ENCODE data around the gene GREB1L.

Gene GREB1L

DNA sequence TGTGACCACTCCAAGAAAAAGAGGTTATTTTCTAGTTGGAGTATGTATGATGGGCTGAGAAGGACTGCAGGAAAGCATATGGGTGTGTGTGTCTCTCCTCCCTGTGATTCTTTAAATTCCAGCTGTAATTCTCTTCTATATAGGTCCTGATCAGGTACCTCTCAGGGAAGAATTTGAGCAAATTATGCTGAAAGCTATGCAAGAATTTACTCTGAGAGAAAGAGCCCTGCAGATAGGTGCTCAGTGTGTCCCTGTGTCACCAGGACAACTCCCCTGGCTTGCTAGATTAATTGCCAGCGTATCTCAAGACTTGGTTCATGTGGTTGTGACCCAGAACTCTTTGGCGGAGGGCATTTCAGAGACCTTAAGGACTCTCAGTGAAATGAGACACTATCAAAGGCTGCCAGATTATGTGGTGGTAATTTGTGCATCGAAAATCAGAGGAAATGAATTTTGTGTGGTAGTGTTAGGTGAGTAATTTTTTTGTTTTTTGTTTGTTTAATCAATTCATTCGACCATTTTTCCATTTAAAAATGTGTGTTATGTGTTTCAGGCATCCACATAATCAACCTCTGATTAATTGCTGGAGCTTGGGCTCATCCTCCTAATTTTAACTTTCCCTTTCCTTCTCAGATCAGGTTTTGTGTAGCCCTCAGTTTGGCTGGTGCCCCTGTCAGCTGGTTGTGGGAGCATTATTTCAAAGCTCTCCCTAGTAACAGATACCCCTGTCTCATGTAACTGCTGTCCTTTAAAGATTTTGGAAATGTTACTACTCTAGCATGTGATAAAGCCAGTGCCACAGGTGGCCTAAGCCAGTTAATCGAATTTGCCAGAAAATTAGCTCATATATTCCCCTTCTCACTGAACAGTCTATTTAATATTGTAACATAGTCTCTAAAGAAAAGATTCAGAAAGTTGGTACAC, 207.6 kb downstream of the GREB1L start:
- no peak for DNase-seq (ENCODE audit: low spot score)

DNA sequence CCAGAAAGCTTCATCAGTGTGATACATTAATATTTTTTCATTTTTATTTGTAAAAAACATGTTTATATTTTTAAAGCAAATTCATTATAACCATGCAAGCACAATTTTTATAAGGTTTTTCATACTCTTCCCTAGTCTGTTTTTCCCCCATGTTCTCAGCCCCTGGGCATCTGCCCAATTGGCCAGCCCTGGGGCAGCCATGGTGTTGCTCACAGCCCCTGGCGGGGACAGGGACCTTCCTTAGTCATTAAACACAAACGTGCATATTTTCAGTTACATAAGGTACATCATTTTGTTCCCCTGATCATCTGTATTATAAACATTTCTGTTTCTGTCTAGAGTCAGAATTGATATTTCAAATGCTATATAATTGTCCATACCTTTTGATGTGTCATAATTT, 208.5 kb downstream of the GREB1L start:
- DNase-seq (ENCODE audit: low spot score), result no peak

DNA sequence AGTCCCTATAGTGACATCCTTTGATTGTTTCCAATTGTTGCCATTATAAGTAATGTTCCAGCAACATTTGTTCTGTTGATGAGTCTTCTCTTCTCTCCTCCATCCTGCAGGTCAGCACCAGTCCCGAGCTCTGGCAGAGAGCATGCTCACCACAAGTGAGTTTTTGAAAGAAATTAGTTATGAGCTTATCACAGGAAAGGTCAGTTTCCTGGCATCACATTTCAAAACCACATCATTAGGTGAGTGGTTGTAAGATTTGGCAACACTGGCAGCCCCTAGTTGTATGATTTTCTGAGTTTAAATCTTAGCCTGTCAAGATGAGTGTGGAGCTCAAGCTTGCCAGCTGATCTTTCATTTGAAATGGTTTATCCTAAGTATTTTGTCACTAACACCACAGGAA, 208.9 kb downstream of the GREB1L start:
- no peak for DNase-seq (ENCODE audit: low spot score)

DNA sequence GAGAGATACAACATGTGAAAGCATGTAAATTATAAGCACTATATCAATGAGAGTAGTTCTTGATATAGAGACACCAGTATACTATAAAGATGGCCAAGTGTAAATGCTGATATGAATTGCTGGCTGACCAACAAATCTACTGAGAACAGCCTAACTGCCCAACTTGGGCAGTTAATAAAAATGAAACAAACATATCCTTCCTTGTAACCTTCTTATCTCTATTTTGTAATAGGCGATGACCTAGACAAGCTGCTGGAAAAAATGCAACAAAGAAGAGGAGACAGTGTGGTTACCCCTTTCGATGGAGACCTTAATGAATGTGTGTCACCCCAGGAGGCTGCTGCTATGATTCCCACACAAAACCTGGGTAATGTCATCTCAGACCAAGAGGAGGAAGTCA, 209.8 kb downstream of the GREB1L start:
- no peak for DNase-seq (ENCODE audit: low spot score)

DNA sequence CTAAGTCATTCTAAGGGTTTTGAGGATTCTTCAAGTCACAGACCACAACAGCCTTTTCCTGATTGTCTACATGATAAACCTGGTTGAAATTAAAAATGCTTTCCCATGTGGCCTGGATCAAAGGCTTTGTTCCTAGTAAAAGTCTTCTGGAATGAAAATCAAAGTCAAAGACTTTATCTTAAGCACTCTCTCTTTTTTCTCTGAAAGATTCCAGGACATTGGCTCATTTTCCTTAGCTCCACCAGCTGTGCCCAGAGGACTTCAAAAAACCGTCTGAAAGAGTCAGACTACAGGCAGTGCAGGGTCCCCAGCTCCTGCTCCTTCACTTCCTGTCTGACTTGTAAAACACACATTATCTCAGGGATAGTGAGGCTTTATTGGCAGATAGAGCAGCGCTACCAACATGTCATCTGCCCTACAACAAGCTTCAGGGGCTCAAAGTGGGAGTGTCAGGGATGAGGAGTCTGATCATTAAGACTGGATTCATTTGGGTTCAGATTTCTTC, 210.3 kb downstream of the GREB1L start:
- no peak for DNase-seq (ENCODE audit: low spot score)

DNA sequence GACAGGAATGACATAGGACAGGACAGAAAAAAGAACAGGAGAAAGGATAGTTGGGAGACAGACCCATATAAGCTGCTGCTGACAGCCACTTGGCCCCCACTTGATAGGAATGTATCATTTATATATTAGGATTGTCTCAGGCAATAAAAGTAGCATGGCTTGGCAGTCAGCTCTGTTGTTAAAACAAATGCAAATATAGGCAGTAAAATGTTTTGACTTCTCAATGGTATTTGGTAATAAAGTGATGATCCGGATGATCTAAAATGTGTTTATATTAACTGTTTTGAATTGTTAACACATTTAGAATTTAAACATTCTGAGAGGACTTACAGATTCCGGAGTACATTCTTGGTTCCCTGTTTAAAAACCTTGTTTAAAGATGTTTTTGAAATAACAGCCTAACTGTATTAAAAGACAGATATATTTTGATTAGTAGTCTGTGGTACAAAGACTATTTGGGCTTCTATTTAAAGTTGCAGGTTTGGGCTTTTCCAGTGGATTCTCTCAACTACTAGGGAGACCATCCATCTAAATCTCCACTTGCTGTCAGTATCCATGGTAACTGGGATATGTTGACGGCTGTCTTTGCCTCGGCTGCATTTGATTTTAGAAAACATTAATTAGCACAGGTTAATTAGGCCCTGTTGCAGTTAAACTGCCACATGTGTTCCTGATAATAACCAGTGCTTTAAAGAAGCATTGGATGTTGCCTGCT, 210.9 kb downstream of the GREB1L start:
- DNase-seq (ENCODE audit: low spot score), result no peak

DNA sequence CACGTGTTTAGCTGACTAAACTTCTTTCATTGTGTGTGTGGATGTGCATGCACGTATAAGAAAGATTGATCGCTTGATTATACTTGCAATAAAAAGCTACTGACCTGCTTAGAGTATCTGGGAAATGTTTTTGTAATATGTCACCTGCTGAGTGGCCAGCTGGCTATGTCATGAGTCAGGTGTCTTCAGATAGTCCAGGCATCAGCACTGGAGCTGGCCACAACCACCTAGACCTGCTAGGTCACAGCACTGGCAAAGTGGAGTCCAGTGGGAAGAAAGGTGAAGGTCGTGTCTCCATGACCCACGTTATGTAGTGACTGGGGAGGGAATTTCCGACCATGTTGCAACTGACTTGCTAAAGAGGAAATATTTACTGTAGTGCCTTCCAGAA, 211.5 kb downstream of the GREB1L start:
- DNase-seq (ENCODE audit: low spot score), result no peak

DNA sequence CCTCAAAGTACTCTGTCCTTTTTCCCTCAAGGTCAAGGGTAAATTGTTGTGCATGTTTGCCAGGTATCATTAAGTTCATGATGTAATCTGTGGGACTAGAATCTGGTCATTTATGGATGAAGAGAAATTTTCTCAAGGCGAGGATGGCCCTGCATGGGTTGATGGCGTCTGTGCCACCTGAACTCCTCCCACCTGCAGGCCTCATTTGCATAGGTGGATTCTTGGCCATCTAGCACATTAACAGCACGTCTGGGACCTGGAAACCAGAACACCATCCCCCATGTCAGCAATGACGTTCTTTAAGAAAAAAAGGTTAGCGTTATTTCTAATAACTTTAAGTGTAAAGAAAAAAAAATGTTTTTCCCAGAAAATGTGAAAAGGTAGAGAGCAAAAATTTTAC, 212.7 kb downstream of the GREB1L start:
- peak; percentile 25 for DNase-seq (ENCODE audit: low spot score)

DNA sequence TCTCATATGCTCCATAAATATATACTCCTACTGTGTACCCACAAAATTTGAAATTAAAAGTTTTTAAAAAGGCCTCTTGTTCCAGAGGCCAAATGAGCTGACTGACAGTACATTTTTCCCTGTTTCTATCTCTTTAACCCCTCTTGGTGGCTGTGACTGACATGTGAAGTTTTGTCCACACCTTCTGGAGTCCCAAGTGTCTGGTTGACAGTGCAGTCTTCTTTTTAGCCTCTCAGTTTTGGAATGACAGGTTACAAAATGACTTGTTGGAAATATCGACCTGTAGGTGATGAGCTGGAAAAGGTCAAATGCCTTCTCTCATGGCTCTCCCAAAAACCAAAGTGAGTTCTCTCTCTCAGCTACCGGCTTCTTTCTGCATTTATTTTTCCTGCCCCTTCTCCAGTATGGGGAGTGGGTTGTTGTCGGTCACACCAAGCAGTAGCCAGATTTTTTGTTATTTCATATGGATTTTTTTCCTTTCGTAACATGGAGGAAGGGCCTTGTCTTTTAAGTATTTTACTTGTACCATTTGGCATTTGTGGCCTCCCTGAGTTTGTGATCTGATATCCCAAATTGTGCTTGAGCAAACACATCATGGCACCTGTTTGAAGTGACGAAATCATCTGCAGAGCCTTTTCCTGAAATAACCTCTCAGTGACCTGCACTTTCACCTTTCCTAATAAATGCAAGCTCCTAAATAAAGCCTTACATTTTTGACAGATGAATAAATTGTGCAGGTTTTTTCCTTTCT, 214.6 kb downstream of the GREB1L start:
- no peak for DNase-seq (ENCODE audit: low spot score)

DNA sequence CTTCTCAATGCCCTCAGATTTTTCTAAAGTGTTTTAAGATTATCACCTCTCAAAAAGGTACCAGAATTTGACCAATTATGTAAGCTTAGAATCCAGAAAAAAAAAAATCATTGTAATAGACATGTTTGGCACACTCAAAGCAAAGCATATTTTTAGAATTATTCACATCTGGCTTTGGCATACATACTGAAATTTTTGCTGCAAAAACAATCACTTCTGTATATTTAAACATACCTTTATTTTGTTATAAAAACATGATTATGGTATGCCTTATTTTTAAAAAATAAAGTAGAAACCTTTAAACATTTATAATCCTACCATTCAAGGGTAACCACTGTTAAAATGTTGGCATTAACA, 215.1 kb downstream of the GREB1L start:
- no peak for DNase-seq (ENCODE audit: low spot score)

DNA sequence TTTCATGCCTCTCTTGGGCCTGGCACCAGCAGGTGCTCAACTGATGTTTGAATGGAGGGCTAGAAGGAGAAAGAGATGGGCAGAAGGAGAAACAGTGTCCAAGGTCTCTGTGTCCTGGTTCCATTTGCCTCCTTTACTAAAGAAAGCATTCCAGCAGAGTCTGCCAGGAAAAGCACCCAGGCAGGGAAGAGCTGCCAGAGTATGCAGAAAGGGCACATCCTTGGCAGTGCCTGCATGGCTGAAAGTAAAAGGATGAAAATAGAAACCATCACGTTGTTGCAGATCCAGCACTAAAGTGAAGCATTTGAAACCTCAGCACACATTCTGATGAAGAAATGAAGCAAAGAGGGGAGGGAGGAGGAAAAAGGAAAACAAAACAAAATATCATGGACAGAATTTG, 216.3 kb downstream of the GREB1L start:
- DNase-seq (ENCODE audit: low spot score), result no peak

DNA sequence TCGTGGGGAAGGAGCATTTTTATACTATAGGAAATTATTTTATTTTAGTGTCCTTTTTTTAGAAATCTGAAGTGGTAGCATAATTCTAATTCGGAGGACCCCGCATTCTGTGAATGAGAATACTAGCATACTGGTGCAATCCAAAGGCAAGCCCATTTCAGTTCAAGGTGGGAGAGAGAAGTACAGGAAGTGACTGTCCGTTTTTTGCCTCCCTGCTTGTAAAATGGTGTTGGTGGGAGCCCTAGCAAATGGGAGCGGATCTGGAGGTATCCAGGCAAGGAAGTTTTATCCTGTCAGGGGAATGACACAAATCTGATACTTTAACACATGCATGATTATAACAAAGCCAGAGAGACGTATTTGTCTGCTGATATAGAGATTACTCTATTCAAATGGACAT, 216.8 kb downstream of the GREB1L start:
- no peak for DNase-seq (ENCODE audit: low spot score)

DNA sequence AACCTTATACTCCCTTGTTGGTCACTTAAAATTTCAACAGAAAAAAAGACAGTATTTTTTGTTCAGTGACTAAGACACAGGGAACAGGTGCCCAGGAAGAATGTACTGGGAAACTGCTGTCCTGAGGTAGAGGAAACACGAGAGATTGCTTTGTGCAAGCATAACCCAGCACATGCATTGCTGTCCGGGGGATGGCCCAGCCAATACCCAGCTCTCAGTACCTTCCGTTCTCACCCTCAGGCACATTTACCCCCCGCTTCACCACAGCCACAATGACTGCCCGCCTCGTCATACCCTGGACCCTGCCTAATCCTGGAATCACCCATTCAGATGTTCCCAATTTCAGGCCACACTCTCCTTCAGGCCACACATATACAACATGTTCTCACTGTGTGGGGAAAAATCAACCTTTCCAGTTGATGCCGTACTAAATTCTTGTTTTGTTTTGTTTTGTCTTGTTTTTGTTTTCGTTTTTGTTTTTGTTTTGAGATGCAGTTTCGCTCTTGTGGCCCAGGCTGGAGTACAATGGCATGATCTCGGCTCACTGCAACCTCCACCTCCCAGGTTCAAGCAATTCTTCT, 217.8 kb downstream of the GREB1L start:
- no peak for DNase-seq (ENCODE audit: low spot score)

DNA sequence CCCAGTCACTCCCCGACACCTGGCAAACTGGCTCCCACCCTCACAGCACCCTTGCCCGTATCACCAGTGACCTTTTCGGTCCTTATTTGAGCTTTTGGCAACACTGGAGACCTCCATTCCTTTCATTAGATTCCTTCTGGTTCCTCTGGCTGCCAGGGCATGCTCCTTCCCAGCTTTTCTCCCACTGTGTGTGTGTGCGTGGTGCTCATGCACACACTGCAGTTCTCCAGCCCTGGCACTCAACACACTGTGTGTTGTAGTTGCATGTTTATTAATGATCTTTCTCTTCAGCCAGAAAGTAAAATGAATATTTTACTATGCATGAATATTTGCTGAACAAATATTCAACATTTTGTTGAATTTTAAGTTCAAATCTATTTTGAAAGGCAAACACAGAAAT, 219.4 kb downstream of the GREB1L start:
- DNase-seq (ENCODE audit: low spot score), result no peak

DNA sequence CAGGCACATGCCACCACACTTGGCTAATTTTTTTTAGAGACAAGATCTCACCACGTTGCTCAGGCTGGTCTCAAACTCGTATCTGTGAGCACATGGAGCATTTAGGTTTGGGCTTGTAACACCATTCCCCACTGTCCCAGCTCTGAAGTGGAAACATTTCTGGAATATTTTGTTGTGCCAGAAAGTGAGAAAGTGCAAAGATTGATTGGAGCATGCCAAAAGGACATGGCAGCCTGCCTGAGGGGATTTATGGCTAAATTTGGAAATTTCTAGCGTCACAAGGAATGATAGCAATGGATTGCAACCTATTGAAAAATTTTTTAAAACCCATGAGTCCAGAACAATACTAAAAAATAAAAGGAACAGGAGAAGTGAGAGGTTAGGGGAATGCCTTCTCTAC, 221.7 kb downstream of the GREB1L start:
- DNase-seq (ENCODE audit: low spot score), result no peak

DNA sequence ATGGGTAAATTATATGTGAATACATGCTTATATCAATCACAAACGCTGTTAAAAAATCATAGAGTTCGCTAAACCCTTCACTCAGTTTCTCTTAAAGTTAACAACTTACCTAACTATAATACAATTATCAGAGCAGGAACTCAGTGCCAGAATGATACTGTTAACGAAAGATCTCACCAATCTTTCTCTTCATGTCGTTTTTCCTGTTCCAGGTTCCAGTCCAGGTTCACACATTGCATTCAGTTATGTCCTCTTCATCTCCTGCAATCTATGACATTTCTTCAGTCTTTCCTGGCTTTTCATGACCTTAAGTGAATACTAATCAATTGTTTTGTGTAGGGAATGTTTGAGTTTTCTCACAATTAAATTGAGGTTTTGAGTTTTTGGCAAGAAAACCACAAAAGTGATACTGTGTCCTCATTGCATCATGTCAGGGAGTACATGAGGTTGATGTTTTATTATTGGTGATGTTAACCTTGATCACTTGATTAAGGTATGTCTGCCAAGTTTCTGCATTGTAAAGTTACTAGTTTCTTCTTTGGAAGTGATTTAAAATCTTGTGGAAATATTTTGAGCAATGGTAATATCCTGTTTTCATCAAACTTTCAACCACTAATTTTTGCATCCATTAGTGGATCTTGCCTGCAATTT, 226.6 kb downstream of the GREB1L start:
- no peak for DNase-seq (ENCODE audit: low spot score)

DNA sequence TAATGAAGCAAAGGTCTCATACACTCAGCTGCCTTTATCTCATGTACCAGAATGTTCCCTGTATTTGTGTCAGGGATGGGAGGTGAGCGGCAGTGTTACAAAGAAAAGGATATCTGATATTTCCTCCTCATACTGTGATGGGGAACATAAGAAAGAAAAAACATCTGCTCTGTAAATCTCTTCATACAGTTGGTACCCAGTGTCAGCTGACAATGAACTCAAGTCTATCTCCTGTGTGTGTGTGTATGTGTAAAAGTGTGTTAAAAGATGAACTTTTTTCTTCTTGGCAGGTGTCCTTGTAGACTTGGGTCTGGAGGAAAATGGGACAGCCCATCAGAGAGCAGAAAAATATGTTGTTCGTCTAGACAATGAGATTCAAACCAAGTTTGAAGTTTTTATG, 230.7 kb downstream of the GREB1L start:
- no peak for DNase-seq (ENCODE audit: low spot score)

DNA sequence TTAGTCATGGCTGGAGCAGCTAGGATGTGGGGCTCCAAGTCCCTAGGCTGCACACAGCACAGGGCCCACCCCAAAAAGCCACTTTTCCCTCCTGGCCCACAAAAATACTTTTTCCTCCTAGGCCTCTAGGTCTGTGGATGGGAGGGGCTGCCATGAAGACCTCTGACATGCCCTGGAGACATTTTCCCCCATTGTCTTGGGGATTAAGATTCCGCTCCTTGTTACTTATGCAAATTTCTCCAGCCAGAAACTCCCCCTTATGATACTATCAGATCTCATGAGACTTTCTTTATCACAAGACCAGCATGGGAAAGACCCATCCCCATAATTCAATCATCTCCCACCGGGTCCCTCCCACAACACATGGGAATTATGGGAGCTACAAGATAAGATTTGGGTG, 232.6 kb downstream of the GREB1L start:
- no peak for DNase-seq (ENCODE audit: low spot score)

DNA sequence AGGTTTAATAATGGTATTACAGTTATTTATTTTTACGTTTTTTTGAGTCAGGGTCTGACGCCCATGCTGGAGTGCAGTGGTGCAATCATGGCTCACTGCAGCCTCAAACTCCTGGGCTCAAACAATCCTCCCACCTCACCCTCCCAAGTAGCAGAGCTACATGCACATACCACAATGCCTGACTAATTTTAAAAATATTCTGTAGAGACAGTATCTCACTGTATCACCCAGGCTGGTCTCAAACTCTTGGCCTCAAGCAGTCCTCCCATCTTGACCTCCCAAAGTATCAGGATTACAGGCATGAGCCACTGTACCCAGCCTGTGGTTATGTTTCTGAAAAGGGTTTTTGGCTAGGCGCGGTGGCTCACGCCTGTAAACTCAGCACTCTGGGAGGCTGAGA, 237.7 kb downstream of the GREB1L start:
- DNase-seq (ENCODE audit: low spot score), result no peak

DNA sequence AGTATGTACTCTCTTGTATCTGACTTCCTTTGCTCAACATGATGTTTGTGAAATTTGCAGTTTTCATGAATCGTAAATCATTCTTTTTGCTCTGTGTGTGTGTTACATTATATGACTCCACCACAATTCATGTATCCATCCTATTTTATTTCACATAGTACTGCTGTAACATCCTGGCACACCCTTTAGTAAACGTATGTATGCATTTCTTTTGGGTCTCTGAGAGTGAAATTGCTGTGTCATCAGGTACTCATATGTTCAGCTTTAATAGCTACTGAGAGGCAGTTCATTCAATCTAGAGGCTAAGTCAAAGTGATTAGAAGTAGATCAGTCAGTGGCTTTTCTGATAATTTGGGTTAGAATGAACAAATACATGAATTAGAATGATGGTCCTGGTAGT, 239.7 kb downstream of the GREB1L start:
- no peak for DNase-seq (ENCODE audit: low spot score)

DNA sequence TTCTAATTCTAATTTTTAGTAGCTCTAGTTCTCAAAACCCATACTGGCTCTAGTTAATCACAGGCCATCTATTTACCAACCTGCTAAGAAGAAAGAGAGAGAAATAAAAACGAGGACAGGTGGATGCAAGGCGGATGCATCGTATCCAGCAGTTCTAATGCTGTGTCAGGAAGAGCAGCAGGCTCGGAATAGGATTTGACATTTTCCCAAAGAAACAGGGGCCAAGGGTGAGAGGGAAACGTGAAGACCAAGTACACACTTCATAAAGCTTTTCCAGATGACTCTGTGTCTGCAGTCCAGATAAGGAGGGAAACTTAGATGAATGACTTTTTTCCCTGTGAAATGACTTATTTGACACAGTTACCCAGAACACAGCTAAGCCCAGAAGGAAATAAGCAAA, 241.0 kb downstream of the GREB1L start:
- no peak for DNase-seq (ENCODE audit: low spot score)
